IMR-90 (cell line): ENCODE results near the gene SNRPB2. TPM values are rescaled to one million over a fixed set of nuclear protein-coding genes. Genes with fewer than 3 reads are reported as not detected.

Source experiments
- ATAC-seq: fragments of 200-7000 bp; cut with Tn5 transposase; 2 replicates; pipeline ENCODE4 v1.9.1; 2020; ENCODE audit warnings: low read depth, mild to moderate bottlenecking, moderate library complexity
- BruUV-seq: library from RNA; stranded (reverse); fragments of 400-500 nt; replicated peaks from 2 replicates; lab custom pipeline; 2021; lab: Mats Ljungman, UMichigan
- CTCF ChIA-PET: fragments of 300-600 bp; formaldehyde crosslinking; extraction: SDS; loops from one replicate; lab custom pipeline; 2021; ENCODE audit warnings: antibody characterized with exemption; lab: Yijun Ruan, JAX
- POLR2A ChIA-PET: fragments of 300-600 bp; sonication (Branson Sonifier 250); formaldehyde crosslinking; loops from one replicate; lab custom pipeline; 2022; ENCODE audit warnings: antibody characterized with exemption; ENCODE audit not compliant: unreplicated experiment; lab: Charles Lee
- DNase-seq: peaks from one replicate; pipeline ENCODE4 v3.0.0; 2013
- H2AFZ ChIP-seq: replicated peaks from 2 replicates; pipeline ENCODE3; 2013; ENCODE audit warnings: low read length, mild to moderate bottlenecking; ENCODE audit not compliant: poor library complexity
- H2AK5ac ChIP-seq: 2 replicates; pipeline ENCODE4 v1.6.1; 2013; ENCODE audit warnings: low read depth, low read length, inconsistent platforms
- H2AK9ac ChIP-seq: replicated peaks from 2 replicates; pipeline ENCODE3; 2013; ENCODE audit warnings: mild to moderate bottlenecking, low read depth, low read length, moderate library complexity; ENCODE audit not compliant: poor library complexity
- H2BK120ac ChIP-seq: 2 replicates; pipeline ENCODE4 v1.6.1; 2013; ENCODE audit warnings: low read depth, low read length, inconsistent platforms
- H2BK15ac ChIP-seq: 3 replicates; pipeline ENCODE4 v1.6.1; 2013; ENCODE audit warnings: low read depth, low read length, inconsistent platforms
- H2BK20ac ChIP-seq: 2 replicates; pipeline ENCODE4 v1.6.1; 2013; ENCODE audit warnings: low read depth, mild to moderate bottlenecking, inconsistent platforms, low read length, moderate library complexity
- H2BK5ac ChIP-seq: 2 replicates; pipeline ENCODE4 v1.6.1; 2013; ENCODE audit warnings: mild to moderate bottlenecking, low read depth, low read length, inconsistent platforms; ENCODE audit not compliant: poor library complexity, severe bottlenecking
- H3K14ac ChIP-seq: replicated peaks from 2 replicates; pipeline ENCODE4 v1.6.1; 2013; ENCODE audit warnings: low read depth, low read length, inconsistent platforms
- H3K18ac ChIP-seq: 2 replicates; pipeline ENCODE4 v1.6.1; 2013; ENCODE audit warnings: low read depth, low read length, control low read depth
- H3K23ac ChIP-seq: 2 replicates; pipeline ENCODE4 v1.6.1; 2013; ENCODE audit warnings: low read depth, low read length, inconsistent platforms
- H3K27ac ChIP-seq: 2 replicates; pipeline ENCODE4 v1.5.1; 2013; ENCODE audit warnings: mild to moderate bottlenecking, control low read depth, low read length; ENCODE audit not compliant: insufficient read depth
- H3K27me3 ChIP-seq: 2 replicates; pipeline ENCODE4 v1.6.1; 2013; ENCODE audit warnings: low read length; ENCODE audit not compliant: control insufficient read depth, insufficient read depth
- H3K36me3 ChIP-seq: 2 replicates; pipeline ENCODE4 v1.6.1; 2013; ENCODE audit warnings: low read length, mixed read lengths; ENCODE audit not compliant: control insufficient read depth, insufficient read depth
- H3K4ac ChIP-seq: 2 replicates; pipeline ENCODE4 v1.6.1; 2013; ENCODE audit warnings: low read depth, low read length, inconsistent platforms
- H3K4me1 ChIP-seq: 2 replicates; pipeline ENCODE4 v1.6.1; 2013; ENCODE audit warnings: low read length, mixed read lengths; ENCODE audit not compliant: control insufficient read depth, insufficient read depth
- H3K4me2 ChIP-seq: 2 replicates; pipeline ENCODE4 v1.6.1; 2013; ENCODE audit warnings: low read depth, mild to moderate bottlenecking, control low read depth, low read length, moderate library complexity
- H3K4me3 ChIP-seq: 2 replicates; pipeline ENCODE4 v1.5.1; 2013; ENCODE audit warnings: low read depth, mild to moderate bottlenecking, control low read depth, low read length, moderate library complexity; ENCODE audit not compliant: insufficient read depth
- H3K56ac ChIP-seq: 2 replicates; pipeline ENCODE4 v1.6.1; 2013; ENCODE audit warnings: low read length, inconsistent platforms; ENCODE audit not compliant: insufficient read depth; ENCODE audit errors: extremely low read depth
- H3K79me1 ChIP-seq, 2 experiments: 2 replicates each; pipeline ENCODE4 v1.6.1; 2013; ENCODE audit warnings: low read length in 2 of 2, inconsistent platforms in 1 of 2, low read depth in 1 of 2
- H3K9ac ChIP-seq: 2 replicates; pipeline ENCODE4 v1.6.1; 2013; ENCODE audit warnings: low read depth, low read length, control low read depth
- H3K9me1 ChIP-seq: 2 replicates; pipeline ENCODE4 v1.6.1; 2013; ENCODE audit warnings: low read length, inconsistent platforms; ENCODE audit not compliant: insufficient read depth
- H3K9me3 ChIP-seq: 2 replicates; pipeline ENCODE4 v1.6.1; 2013; ENCODE audit warnings: low read length; ENCODE audit not compliant: control insufficient read depth, insufficient read depth
- H4K20me1 ChIP-seq: 2 replicates; pipeline ENCODE4 v1.6.1; 2013; ENCODE audit warnings: low read length, inconsistent platforms; ENCODE audit not compliant: insufficient read depth
- H4K5ac ChIP-seq: 2 replicates; pipeline ENCODE4 v1.6.1; 2013; ENCODE audit warnings: mild to moderate bottlenecking, low read depth, low read length, control low read depth
- H4K8ac ChIP-seq, 2 experiments: 2 replicates each; pipeline ENCODE4 v1.6.1; 2013; ENCODE audit warnings: low read depth in 2 of 2, low read length in 2 of 2, control low read depth in 1 of 2, inconsistent platforms in 1 of 2
- H4K91ac ChIP-seq: 2 replicates; pipeline ENCODE4 v1.6.1; 2013; ENCODE audit warnings: low read depth, low read length, inconsistent platforms; ENCODE audit not compliant: insufficient read depth
- CHD1 ChIP-seq: IDR thresholded peaks from 2 replicates; pipeline ENCODE4 v1.6.1; 2012; ENCODE audit warnings: low read depth, low read length, improper control_type of control experiment
- WGBS, 2 experiments: methylation state at CpG; one replicate each; pipeline versions ENCODE4 v1.1.5 to v1.1.7; 2013; ENCODE audit warnings: missing lambda C conversion rate in 2 of 2; ENCODE audit not compliant: insufficient read length in 1 of 2; ENCODE audit errors: extremely low coverage in 2 of 2; 5-methylcytosine and 5-hydroxymethylcytosine counted together
- dilution Hi-C: fragments of 300-500 bp; cut with HindIII; formaldehyde crosslinking; loops from one replicate; pipeline ENCODE4 v1.14.3; 2018; ENCODE audit warnings: low sequenced_read_pairs; ENCODE audit not compliant: unreplicated experiment
- in situ Hi-C: fragments of 300-500 bp; cut with MboI; formaldehyde crosslinking; loops from 3 replicates; pipeline ENCODE4 v1.14.3; 2019; ENCODE audit warnings: low sequenced_read_pairs, inconsistent platforms, mixed read lengths
- intact Hi-C: fragments of 100-400 bp; cut with micrococcal nuclease; formaldehyde crosslinking; loops from 2 replicates; pipeline ENCODE4 v1.10.0; 2022
- polyA plus RNA-seq, 3 experiments: library from polyadenylated mRNA; depleted of rRNA; stranded (reverse); fragments of >200 nt; gene quantifications; 2 replicates each; pipeline ENCODE4 v1.2.3, GENCODE V29; 2012; ENCODE audit warnings: low replicate concordance in 1 of 3
- total RNA-seq: library from RNA; depleted of rRNA; stranded (reverse); fragments of >200 nt; gene quantifications from 2 replicates; pipeline ENCODE4 v1.2.3, GENCODE V29; 2012

The SNRPB2 gene
- total and polyA plus RNA-seq, 2 of the 4 experiments (the other 2 are of a cell fraction): 27.1 to 65.6 TPM

GRCh38 chr20:16694161-16694560 lies 35.7 kb upstream of the SNRPB2 start:
- no peak overlapping the region for H2BK15ac ChIP-seq
- dilution Hi-C loops: no loop called here
- H3K4me3 ChIP-seq: no peak overlapping the region
- H3K79me1 ChIP-seq: no peaks in the 10 kb centered on the region
- no peak overlapping the region for H2BK20ac ChIP-seq
- no peak overlapping the region for H3K56ac ChIP-seq
- H3K36me3 ChIP-seq: no peaks in the 10 kb centered on the region
- H4K5ac ChIP-seq: no peak overlapping the region
- TF ChIP-seq CHD1: no peak
- intact Hi-C loops: no loop called here
- no peak overlapping the region for H3K4me2 ChIP-seq
- H3K9ac ChIP-seq: no peak overlapping the region
- in situ Hi-C loops: no loop called here
- no peaks in the 10 kb centered on the region for H3K9me3 ChIP-seq
- no peaks in the 10 kb centered on the region for H4K20me1 ChIP-seq
- H4K91ac ChIP-seq: no peak overlapping the region
- BruUV-seq: no TSS peak
- H3K23ac ChIP-seq: no peak overlapping the region
- H3K14ac ChIP-seq: no peak overlapping the region
- no peaks in the 10 kb centered on the region for H3K9me1 ChIP-seq
- H3K27me3 ChIP-seq: no peaks in the 10 kb centered on the region
- whole genome bisulfite sequencing, 2 experiments: no CpG with 5 or more reads among the region's 3 CpGs
- no peak overlapping the region for H2BK5ac ChIP-seq
- CTCF ChIA-PET: interaction anchor here (0.5 kb wide), 1 partner anchor 1299 kb away, joined by 5 read pairs; no protein-coding TSS in a partner anchor
- H3K18ac ChIP-seq: no peak overlapping the region
- POLR2A ChIA-PET: interaction anchor here (0.6 kb wide), 1 partner anchor 10 kb away, joined by 6 read pairs; no protein-coding TSS in a partner anchor
- no peak overlapping the region for H3K27ac ChIP-seq
- DNase-seq (no peak), ATAC-seq (no peak)
- H2AK9ac ChIP-seq: no peak overlapping the region
- no peak overlapping the region for H2AK5ac ChIP-seq
- no peak overlapping the region for H2AFZ ChIP-seq
- H3K4ac ChIP-seq: no peak overlapping the region
- no peak overlapping the region for H4K8ac ChIP-seq
- no peak overlapping the region for H2BK120ac ChIP-seq
- no peaks in the 10 kb centered on the region for H3K4me1 ChIP-seq
